Mucosa of descending colon (tissue), 3 donors: ENCODE data around the gene CNTNAP2. TPM values are rescaled to one million over a fixed set of nuclear protein-coding genes. Genes with fewer than 3 reads are reported as not detected.

Experiments used
- ATAC-seq: fragments of 200-7000 bp; cut with Tn5 transposase; one replicate; pipeline ENCODE4 v1.9.1; 2020; ENCODE audit warnings: mild to moderate bottlenecking, moderate library complexity
- DNase-seq, 3 donors: peaks; one replicate each; pipeline ENCODE4 v3.0.0-alpha.2; 2020
- H3K36me3 ChIP-seq: fragments of 200-600 bp; one replicate; pipeline ENCODE4 v1.8.0; 2021; ENCODE audit warnings: low read depth, mild to moderate bottlenecking
- H3K4me1 ChIP-seq: fragments of 200-600 bp; one replicate; pipeline ENCODE4 v1.8.0; 2021; ENCODE audit warnings: low read depth, mild to moderate bottlenecking
- H3K4me3 ChIP-seq: fragments of 200-600 bp; one replicate; pipeline ENCODE4 v1.8.0; 2021; ENCODE audit warnings: mild to moderate bottlenecking
- H3K9me3 ChIP-seq: fragments of 200-600 bp; one replicate; pipeline ENCODE4 v1.8.0; 2021; ENCODE audit warnings: mild to moderate bottlenecking
- intact Hi-C, 2 donors: fragments of 100-400 bp; cut with DNase I in 1 of 2; cut with micrococcal nuclease in 1 of 2; formaldehyde crosslinking; loops; one replicate each; pipeline versions ENCODE4 v1.11.0 to v1.11.1; 2022; cut with DNase I, micrococcal nuclease
- total RNA-seq, 3 donors: library from RNA; stranded (reverse); fragmentation: NEBNext Ultra II Directional in 2 of 3; extraction: Animal tissue kit (Norgen Biotek cat#: 25700) in 2 of 3; gene quantifications; one replicate each; pipeline versions ENCODE4 v1.2.1 to v1.2.4, GENCODE V29; 2021 to 2023
- TF ChIP-seq, protein P1 (sequence below): fragments of 200-600 bp; IDR thresholded peaks from one replicate; pipeline ENCODE4 v1.8.0; 2022; ENCODE audit warnings: antibody characterized with exemption, mild to moderate bottlenecking
- donor health status: DM: no; HTN: no; CAD: no; lungs with moderate emphysema.
- donor health status: DM: no; HTN: no; CAD: no.
- donor health status: DM: no; HTN: yes; CAD: no.

CNTNAP2 gene
- total RNA-seq, 3 donors from 2014 or later = 3.1 to 5.9 (median 4.2) TPM

DNA sequence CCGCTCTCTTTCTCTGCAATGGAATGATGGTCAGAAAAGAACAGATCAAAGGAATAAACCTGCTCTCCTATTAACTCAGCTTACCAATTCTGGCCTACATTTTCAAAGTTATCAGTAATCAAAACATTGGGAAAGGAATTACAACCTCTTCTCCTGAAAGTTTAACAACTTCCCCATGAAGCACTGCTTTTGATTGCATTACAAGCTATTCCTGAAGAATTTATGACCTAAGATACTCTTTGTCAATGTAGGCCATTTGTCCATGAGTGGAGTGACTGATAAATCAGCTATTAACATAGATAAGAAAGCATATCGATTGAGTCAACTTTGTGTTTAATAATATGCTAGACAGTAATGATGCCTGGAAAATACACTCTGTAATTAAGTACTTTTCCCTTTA, 2202.2 kb downstream of the CNTNAP2 start:
- Histone ChIP-seq H3K9me3 (no peaks in the 10 kb centered on the region), H3K4me3 (no peak overlapping the region), H3K36me3 (no peaks in the 10 kb centered on the region), H3K4me1 (no peaks in the 10 kb centered on the region)
- no peak for DNase-seq
- intact Hi-C loops = no loop called here
- no peak for ATAC-seq
- TF ChIP-seq, protein P1, sequence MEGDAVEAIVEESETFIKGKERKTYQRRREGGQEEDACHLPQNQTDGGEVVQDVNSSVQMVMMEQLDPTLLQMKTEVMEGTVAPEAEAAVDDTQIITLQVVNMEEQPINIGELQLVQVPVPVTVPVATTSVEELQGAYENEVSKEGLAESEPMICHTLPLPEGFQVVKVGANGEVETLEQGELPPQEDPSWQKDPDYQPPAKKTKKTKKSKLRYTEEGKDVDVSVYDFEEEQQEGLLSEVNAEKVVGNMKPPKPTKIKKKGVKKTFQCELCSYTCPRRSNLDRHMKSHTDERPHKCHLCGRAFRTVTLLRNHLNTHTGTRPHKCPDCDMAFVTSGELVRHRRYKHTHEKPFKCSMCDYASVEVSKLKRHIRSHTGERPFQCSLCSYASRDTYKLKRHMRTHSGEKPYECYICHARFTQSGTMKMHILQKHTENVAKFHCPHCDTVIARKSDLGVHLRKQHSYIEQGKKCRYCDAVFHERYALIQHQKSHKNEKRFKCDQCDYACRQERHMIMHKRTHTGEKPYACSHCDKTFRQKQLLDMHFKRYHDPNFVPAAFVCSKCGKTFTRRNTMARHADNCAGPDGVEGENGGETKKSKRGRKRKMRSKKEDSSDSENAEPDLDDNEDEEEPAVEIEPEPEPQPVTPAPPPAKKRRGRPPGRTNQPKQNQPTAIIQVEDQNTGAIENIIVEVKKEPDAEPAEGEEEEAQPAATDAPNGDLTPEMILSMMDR = no peak

DNA sequence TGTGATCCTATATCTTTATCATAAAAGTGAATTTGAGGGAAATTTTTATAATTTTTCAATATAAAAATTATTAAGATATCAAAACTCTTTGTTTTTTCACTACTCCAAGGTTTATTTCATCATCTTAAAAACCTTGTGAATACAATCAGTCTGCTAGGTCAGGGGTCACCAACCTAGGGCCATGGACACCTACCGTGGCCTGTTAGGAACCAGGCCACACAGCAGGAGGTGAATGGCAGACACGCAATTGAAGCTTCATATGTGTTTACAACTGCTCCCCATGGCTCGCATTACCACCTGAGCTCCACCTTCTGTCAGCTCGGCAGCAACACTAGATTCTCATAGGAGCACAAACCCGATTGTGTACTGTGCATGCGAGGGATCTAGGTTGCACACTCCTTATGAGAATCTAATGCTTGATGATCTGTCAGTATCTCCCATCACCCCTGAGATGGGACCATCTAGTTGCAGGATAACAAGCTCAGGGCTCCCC, 2202.8 kb downstream of the CNTNAP2 start:
- DNase-seq = no peak
- no peak overlapping the region for H3K4me3 ChIP-seq
- no peaks in the 10 kb centered on the region for H3K4me1 ChIP-seq
- no peaks in the 10 kb centered on the region for H3K9me3 ChIP-seq
- intact Hi-C loops = no loop called here
- TF ChIP-seq, protein P1 = no peak
- no peaks in the 10 kb centered on the region for H3K36me3 ChIP-seq
- no peak for ATAC-seq

DNA sequence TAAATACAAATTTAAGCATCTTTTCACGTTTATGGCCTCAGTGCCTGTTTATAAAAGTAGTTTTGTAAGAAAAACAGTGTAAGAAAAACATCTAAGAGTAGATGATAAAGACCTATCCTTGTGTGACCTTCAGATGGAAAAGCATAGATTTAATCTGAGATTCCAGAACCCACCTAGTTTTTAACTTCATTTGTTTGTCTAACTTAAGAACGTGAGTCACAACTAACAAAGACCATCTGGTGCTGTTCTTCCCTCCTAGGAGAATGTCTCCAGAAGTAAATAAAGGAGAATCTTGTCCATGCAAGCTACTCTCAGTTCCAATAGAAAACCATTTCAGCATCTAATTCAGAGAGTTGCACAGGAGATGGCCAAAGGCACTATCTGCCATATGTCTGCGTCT, 2208.6 kb downstream of the CNTNAP2 start:
- intact Hi-C loops = no loop called here
- DNase-seq = no peak
- ATAC-seq = no peak
- TF ChIP-seq, protein P1 = no peak
- Histone ChIP-seq H3K36me3 (no peaks in the 10 kb centered on the region), H3K9me3 (no peaks in the 10 kb centered on the region), H3K4me3 (no peak overlapping the region), H3K4me1 (no peaks in the 10 kb centered on the region)

DNA sequence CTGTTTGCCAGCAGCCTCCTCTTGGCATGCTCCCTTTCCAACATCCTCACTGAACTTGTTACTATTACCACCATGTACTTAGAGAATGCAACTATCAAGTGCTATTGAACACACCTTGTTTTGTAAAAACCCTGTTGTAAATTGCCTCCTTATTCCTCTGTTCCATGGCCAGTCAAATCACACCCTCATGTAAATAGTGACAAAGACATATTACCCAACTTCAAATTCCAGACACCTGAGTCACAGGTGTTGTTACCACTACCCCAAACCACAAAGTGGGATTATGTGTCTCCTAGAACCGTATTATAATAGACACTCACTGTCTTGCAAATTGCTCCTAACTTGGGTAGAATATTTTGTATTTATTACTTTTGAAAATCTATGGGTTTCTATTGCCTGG, 2210.8 kb downstream of the CNTNAP2 start:
- no peaks in the 10 kb centered on the region for H3K36me3 ChIP-seq
- intact Hi-C loops = no loop called here
- TF ChIP-seq, protein P1 = no peak
- no peak for ATAC-seq
- H3K9me3 ChIP-seq = no peaks in the 10 kb centered on the region
- DNase-seq = no peak
- H3K4me1 ChIP-seq = no peaks in the 10 kb centered on the region
- no peak overlapping the region for H3K4me3 ChIP-seq

DNA sequence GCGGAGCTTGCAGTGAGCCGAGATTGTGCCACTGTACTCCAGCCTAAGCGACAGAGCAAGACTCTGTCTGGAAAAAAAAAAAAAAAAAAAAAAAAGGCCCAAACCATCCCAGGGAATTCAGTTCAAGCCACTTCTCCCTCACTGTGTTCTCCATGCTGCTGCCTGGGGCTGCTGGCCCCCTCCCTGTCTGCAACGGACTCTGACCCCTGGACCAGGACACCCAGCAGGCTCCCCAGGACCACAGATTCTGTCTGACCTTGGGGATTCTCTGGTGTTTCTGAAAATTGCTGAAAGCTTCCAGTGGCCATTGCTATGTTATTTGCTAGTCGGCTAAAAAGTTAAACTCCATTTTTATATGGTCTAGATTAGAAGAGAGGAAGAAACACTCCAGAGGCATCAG, 2212.3 kb downstream of the CNTNAP2 start:
- H3K9me3 ChIP-seq = no peaks in the 10 kb centered on the region
- H3K4me1 ChIP-seq = no peaks in the 10 kb centered on the region
- H3K4me3 ChIP-seq = no peak overlapping the region
- H3K36me3 ChIP-seq = no peaks in the 10 kb centered on the region
- intact Hi-C loops = no loop called here
- no peak for ATAC-seq
- TF ChIP-seq, protein P1 = no peak
- no peak for DNase-seq
